ENCODE measurements around the gene KCNH1.
"Not testable (repeated sequence)": the region's sequence is repeated elsewhere in the genome, so short reads cannot be mapped to it uniquely, and the experiment has no call there.

Gene KCNH1

GRCh38 chr1:211099393-211099792 lies 34.6 kb downstream of the KCNH1 start:
- no peak for DNase-seq

- no peak for DNase-seq
Measured at GRCh38 chr1:211095381-211095780, 38.6 kb downstream of the KCNH1 start.

GRCh38 chr1:211092955-211093354 lies 41.0 kb downstream of the KCNH1 start:
- DNase-seq, result no peak

GRCh38 chr1:211091867-211092266 lies 42.1 kb downstream of the KCNH1 start:
- DNase-seq, result no peak

GRCh38 chr1:211089536-211089935 lies 44.4 kb downstream of the KCNH1 start:
- no peak for DNase-seq

- no peak for DNase-seq
Measured at GRCh38 chr1:211088156-211088555, 45.8 kb downstream of the KCNH1 start.

- no peak for DNase-seq
Measured at GRCh38 chr1:211082824-211083223, 51.1 kb downstream of the KCNH1 start.

GRCh38 chr1:211081447-211081846 lies 52.5 kb downstream of the KCNH1 start:
- not testable (repeated sequence) for DNase-seq

GRCh38 chr1:211068976-211069375 lies 65.0 kb downstream of the KCNH1 start:
- no peak for DNase-seq

- no peak for DNase-seq
Measured at GRCh38 chr1:211066781-211067384, 67.1 kb downstream of the KCNH1 start.

- DNase-seq, result not testable (repeated sequence)
Measured at GRCh38 chr1:211041838-211042237, 92.1 kb downstream of the KCNH1 start.

- no peak for DNase-seq
Measured at GRCh38 chr1:211037095-211037494, 96.9 kb downstream of the KCNH1 start.

- DNase-seq, result no peak
Measured at GRCh38 chr1:211036381-211037060, 97.4 kb downstream of the KCNH1 start.

- DNase-seq, result no peak
Measured at GRCh38 chr1:211035821-211036380, 98.0 kb downstream of the KCNH1 start.

- DNase-seq, result no peak
Measured at GRCh38 chr1:211033921-211034525, 99.9 kb downstream of the KCNH1 start.

- no peak for DNase-seq
Measured at GRCh38 chr1:211024901-211025300, 109.0 kb downstream of the KCNH1 start.

GRCh38 chr1:211019266-211019665 lies 114.7 kb downstream of the KCNH1 start:
- DNase-seq, result no peak

GRCh38 chr1:211018690-211019089 lies 115.3 kb downstream of the KCNH1 start:
- no peak for DNase-seq

- no peak for DNase-seq
Measured at GRCh38 chr1:211017075-211017718, 116.8 kb downstream of the KCNH1 start.

GRCh38 chr1:211014275-211014674 lies 119.7 kb downstream of the KCNH1 start:
- DNase-seq, result no peak

- DNase-seq, result no peak
Measured at GRCh38 chr1:211013346-211014240, 120.4 kb downstream of the KCNH1 start.

GRCh38 chr1:211011128-211011527 lies 122.8 kb downstream of the KCNH1 start:
- DNase-seq, result not testable (repeated sequence)

Data from right forelimb (tissue), 1 donor.